Measurements from ENCODE around the gene ZNHIT2.
A peak's percentile ranks its signal among the peaks of the same experiment; 100 is the strongest.
"Not testable (repeated sequence)": the region's sequence is repeated elsewhere in the genome, so short reads cannot be mapped to it uniquely, and the experiment has no call there.

The ZNHIT2 gene

GRCh38 chr11:65120831-65121230 lies 3.3 kb upstream of the ZNHIT2 start:
- no peak for DNase-seq (ENCODE audit: low read depth in 2 of 2, low spot score in 1 of 2)

DNA sequence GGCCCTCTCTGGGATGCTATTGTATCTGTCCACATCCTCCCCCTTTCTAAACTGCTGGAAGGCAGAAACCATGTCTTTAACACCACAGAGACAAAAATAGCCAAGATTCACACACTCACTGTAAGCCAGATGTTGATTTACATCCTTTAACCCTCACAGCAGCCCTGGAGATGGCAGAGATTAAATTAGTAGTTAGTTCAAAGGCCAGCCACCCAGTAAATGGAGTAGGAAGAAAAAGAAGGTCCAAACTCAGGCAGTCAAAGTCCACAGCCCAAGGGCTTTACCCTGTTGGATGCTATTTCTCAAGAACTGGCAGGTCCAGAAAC lies 2.1 kb upstream of the ZNHIT2 start:
- no peak for DNase-seq (ENCODE audit: low read depth in 2 of 2, low spot score in 1 of 2)

DNA sequence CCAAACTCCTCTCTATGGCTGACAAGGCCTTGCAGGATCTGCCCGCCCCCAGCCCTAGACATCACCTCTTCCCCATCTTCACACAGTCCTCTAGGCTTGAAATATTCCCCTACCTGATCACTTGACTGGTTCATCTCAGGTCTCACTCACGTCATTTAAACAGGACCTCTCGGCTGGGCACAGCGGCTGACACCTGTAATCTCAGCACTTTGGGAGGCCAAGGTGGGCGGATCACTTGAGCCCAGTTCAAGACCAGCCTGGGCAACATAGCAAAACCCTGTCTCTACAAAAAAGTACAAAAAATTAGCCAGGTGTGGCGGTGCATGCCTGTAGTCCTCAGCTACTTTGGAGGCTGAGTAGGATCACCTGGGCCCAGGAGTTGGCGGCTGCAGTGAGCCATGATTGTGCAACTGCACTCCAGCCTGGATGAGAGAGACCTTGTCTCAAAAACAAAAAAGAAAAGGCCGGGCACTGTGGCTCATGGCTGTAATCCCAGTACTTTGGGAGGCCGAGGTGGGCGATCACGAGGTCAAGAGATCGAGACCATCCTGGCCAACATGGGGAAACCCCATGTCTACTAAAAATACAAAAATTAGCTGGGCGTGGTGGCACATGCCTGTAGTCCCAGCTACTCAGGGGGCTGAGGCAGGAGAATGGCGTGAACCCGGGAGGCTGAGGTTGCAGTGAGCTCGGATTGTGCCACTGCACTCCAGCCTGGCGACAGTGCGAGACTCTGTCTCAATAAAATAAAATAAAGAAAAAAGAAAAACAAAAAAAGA lies 1.6 kb upstream of the ZNHIT2 start:
- DNase-seq (ENCODE audit: low read depth in 2 of 2, low spot score in 1 of 2), result not testable (repeated sequence)

- no peak for DNase-seq (ENCODE audit: low read depth in 2 of 2, low spot score in 1 of 2)
Measured at GRCh38 chr11:65118097-65118837, 766 bp upstream of the ZNHIT2 start.

DNA sequence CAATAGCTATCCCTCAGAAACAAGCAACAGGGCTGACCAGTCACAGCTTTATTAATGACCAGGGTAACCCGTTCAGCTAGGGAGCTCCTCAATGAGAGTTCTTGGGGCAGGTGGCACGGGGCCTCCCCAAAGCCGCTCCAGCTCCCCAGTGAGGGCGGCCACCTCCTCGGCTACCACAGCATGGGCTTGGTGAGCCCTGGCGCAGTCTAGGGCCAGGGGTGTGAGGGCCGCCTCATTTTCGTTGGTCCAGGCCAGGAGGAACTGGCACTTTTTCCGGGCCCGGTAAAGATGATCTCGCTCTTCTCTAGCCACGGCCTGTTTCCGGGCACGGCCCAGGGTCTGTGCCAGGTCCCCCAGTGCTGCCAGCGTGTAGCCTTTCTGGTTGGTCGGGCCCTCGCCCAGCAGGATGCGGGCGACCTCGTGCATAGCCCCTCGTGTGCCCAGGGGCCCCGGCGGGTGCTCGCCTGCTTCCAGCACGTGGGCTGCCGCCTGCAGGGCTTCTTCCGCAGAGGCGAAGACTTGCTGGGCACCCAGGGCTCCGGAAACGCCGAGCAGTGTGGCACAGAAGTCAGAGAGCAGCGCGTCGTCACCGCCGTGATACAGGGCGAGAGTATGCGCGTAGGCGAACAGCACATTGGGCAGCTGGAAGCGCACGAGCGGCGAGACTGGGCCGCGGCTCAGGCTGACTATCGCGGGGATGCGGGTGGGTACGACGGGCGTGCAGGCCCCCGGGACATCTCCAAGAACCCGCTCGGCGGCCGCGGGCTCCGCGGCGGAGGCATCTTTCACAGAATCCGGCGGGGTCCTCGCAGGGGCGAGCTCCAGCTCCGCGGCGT lies 913 bp downstream of the ZNHIT2 start:
- no peak for DNase-seq (ENCODE audit: low read depth in 2 of 2, low spot score in 1 of 2)

DNA sequence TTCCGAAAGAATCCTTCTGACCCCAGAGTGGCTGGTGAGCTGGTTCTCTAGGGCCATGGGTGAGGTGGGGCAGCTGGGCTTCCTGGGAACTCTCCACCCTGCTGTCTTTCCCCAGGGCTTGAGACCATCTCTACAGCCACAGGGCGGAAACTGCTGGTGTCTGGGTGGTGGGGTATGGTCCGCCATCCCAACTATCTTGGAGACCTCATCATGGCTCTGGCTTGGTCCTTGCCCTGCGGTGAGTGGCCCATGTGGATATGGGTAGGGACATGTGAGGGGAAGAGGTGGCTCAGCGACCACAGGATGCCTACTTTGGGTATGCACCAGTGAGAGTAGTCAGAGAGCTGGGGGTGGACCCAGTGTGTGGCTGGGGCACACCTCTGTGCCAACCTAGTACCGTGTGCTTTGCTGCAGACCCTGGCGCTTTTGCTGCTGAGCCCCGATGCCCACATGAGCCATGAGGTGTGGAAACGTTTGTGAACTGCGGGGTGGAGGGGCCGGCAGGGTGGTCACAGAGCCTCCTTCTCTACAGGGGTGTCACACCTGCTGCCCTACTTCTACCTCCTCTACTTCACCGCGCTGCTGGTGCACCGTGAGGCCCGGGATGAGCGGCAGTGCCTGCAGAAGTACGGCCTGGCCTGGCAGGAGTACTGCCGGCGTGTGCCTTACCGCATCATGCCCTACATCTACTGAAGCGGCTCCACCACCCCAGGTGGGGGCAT lies 2.0 kb downstream of the ZNHIT2 start:
- DNase-seq (ENCODE audit: low read depth in 2 of 2, low spot score in 1 of 2), result no peak

- no peak for DNase-seq (ENCODE audit: low read depth in 2 of 2, low spot score in 1 of 2)
Measured at GRCh38 chr11:65114538-65115171, 2.8 kb downstream of the ZNHIT2 start.

DNA sequence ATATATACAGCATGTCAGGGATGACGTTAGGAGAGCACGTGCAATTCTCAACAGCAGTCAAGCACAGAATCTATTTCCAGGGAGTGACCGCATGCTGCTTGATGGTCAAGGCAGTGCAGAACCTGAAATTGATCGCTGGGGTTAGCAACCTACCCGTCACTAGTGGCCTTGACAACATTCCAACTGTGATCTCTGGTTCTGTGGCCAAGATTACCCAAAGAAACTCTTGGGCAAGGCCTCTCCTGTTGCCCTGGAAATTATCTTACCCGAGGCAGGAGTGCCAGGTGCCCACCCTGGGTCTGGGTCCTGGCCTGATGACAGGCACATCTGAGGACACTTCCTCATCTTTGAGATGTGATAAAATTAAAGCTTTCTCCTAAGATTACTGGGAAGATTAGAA lies 3.7 kb downstream of the ZNHIT2 start:
- no peak for DNase-seq (ENCODE audit: low read depth in 2 of 2, low spot score in 1 of 2)

- no peak for DNase-seq (ENCODE audit: low read depth in 2 of 2, low spot score in 1 of 2)
Measured at GRCh38 chr11:65113361-65113756, 4.1 kb downstream of the ZNHIT2 start.

- DNase-seq (ENCODE audit: low read depth in 2 of 2, low spot score in 1 of 2), result peak in 1 of 2 donors; percentile 49
Measured at GRCh38 chr11:65112546-65113360, 4.7 kb downstream of the ZNHIT2 start.

DNA sequence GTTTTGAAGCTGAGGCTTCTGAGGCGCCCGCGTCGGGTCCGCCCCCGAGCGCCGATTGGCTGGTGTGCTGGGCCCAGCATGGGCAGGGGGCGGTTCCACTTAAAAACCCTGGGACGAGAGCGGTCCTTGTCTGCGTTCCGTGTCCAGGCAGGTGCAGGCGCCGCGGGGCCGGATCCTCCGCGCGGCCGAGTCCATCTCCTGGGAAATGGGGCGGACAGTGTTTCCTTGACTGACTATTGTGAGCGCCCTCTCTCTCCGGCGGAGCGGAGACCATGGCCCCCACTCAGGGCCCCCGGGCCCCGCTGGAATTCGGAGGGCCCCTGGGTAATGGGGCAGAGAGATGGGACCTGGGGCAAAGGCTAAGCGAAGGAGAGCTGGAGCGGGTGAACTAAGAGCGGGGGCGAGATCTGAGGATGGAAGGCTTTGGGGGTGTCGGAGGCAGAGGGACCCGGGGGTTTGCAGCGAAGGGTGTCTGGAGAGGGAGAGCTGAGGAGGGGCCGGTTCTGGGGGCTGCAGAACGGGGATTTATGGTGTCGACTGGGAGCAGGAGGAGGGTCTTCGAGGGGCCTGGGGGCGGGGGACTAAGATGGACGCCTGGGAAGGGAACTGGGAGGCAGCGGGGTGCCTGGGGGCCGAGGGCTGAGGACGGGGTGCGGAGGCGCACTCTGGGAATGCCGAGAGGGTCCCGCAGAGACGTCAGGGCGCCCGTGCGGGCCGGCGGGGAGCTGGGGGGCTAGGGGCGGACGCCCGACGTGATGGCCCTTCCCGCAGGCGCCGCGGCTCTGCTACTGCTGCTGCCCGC lies 5.6 kb downstream of the ZNHIT2 start, which contains the start of gene TM7SF2:
Gene TM7SF2 (plus strand): TSS at position 129 of the 802 bp plus-strand sequence. CDS start 144 bp downstream, at position 273.
- DNase-seq (ENCODE audit: low read depth in 2 of 2, low spot score in 1 of 2), result peak; percentile 76 to 89

DNA sequence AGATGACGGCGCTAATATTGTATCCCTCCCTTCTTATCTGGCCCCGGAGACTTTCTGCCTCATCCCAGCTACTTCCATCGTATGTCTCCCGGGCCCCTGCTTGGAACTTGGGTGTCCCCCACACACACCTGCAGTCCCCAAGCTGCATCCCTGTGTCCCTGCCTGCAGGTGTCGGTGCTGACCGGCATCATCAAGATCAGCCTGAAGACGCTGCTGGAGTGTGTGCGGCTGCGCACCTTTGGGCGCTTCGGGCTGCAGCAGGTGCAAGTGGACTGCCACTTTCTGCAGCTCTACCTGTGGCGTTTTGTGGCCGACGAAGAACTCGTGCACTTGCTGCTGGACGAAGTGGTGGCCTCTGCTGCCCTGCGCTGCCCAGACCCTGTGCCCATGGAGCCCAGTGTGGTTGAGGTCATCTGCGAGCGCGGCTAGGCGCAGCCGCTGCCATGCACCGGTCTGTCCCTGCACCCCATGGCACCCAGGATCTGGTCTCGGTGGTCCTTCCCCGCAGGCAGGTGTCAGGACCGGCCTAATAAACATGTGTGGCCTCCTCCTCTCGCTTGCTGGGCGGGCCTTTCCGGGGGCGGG lies 6.2 kb downstream of the ZNHIT2 start:
- DNase-seq (ENCODE audit: low read depth in 2 of 2, low spot score in 1 of 2), result no peak

GRCh38 chr11:65110354-65110861 lies 7.1 kb downstream of the ZNHIT2 start:
- DNase-seq (ENCODE audit: low read depth in 2 of 2, low spot score in 1 of 2), result peak; percentile 92 to 97

DNA sequence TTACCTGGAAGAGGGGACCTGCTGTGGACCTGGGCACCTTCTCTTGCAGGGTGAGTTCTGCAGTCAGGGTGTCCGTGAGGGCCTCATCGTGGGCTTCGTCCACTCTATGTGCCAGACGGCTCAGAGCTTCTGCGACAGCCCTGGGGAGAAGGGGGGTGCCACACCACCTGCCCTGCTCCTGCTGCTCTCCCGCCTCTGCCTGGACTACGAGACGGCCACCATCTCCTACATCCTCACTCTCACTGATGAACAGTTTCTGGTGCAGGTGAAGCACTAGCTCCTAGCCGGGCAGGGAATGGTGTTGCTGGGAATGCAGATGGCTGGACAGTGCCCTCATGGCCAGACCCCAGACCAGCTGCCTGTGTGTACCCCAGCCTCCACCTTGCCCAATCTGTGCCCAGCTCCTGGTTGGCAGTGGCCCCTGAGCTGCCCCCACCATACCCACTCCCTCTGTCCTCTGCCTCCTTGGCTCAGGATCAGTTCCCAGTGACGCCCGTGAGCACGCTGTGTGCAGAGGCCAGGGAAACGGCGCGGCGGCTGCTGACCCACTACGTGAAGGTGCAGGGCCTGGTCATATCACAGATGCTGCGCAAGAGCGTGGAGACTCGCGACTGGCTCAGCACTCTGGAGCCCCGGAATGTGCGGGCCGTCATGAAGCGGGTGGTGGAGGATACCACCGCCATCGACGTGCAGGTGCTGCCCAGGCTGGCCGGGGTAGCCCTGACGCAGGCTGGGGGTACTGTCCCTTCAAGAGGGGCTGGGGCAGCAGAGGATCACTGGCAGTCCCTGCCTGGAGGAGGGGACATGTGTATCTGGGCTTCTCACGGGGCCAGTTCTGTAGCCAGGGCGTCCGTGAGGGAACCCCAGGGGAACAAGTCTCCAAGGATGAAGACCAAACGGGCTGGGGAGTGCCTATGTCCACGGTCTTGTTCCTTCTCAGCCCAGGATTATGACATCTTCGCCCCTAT lies 8.0 kb downstream of the ZNHIT2 start:
- no peak for DNase-seq (ENCODE audit: low read depth in 2 of 2, low spot score in 1 of 2)

DNA sequence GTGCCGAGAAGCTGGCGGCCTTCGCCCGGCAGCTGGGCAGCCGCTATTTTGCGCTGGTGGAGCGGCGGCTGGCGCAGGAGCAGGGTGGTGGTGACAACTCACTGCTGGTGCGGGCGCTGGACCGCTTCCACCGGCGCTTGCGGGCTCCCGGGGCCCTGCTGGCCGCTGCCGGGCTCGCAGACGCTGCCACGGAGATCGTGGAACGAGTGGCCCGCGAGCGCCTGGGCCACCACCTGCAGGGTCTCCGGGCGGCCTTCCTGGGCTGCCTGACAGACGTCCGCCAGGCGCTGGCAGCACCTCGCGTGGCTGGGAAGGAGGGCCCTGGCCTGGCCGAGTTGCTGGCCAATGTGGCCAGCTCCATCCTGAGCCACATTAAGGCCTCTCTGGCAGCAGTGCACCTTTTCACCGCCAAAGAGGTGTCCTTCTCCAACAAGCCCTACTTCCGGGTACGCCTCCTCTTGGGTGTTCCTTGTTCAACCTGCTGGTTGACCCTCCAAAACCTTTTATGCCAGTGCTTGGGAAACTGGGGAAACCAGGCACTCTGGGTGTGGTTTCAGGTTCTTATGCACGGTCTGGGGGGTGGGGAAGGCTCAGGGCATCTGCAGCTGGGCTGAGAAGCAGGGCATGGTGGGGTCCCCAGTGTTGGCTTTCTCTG lies 8.9 kb downstream of the ZNHIT2 start:
- DNase-seq (ENCODE audit: low read depth in 2 of 2, low spot score in 1 of 2), result no peak

- DNase-seq (ENCODE audit: low read depth in 2 of 2, low spot score in 1 of 2), result no peak
Measured at GRCh38 chr11:65107751-65108468, 9.6 kb downstream of the ZNHIT2 start.
